ENCODE results near the gene EIF5B.

DNA sequence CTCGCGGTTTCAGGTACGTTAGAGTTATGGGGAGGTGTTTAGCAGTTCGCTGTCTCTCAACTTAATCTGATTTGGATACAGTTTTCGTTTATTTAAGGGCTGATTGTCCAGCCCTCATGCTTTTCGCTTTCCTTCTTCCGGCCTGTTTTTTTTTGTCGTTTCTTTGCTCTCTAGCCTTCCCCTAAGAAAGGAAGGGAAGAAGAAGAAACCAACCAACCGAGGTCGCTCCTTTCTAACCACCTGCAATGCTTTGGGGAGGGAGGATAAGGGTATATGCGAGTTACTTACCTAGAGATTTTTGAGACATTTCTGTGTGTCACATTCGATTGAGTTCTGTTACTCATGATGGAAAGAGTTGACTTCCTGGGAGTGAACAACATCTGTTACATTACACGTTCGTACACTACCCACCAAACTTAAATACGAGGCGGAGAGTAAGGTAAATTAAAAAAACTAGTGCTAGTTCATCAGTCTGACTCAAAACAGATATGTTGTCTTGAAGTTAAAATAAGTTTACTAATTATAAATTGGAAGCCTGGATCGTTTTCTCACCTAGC lies 918 bp downstream of the EIF5B start:
- TF ChIP-seq POLR2A (IDR thresholded peaks at IDR 0.05), result no peak
- TF ChIP-seq, protein P1, sequence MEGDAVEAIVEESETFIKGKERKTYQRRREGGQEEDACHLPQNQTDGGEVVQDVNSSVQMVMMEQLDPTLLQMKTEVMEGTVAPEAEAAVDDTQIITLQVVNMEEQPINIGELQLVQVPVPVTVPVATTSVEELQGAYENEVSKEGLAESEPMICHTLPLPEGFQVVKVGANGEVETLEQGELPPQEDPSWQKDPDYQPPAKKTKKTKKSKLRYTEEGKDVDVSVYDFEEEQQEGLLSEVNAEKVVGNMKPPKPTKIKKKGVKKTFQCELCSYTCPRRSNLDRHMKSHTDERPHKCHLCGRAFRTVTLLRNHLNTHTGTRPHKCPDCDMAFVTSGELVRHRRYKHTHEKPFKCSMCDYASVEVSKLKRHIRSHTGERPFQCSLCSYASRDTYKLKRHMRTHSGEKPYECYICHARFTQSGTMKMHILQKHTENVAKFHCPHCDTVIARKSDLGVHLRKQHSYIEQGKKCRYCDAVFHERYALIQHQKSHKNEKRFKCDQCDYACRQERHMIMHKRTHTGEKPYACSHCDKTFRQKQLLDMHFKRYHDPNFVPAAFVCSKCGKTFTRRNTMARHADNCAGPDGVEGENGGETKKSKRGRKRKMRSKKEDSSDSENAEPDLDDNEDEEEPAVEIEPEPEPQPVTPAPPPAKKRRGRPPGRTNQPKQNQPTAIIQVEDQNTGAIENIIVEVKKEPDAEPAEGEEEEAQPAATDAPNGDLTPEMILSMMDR (IDR thresholded peaks at IDR 0.05), result no peak

Measured in esophagus squamous epithelium (tissue), 4 donors.